K562 (cell line): Measurements from ENCODE around the gene ERICH6. TPM values are rescaled to one million over a fixed set of nuclear protein-coding genes. Genes with fewer than 3 reads are reported as not detected.

Experiments
- ATAC-seq: fragments of 200-7000 bp; cut with Tn5 transposase; 3 replicates; pipeline ENCODE4 v1.9.1; 2020; ENCODE audit warnings: moderate library complexity
- BruUV-seq: library from RNA; stranded (reverse); fragments of 400-500 nt; replicated peaks from 2 replicates; lab custom pipeline; 2021; lab: Mats Ljungman, UMichigan
- CTCF ChIA-PET: fragments of 300-600 bp; formaldehyde crosslinking; extraction: SDS; loops from one replicate; lab custom pipeline; 2021; ENCODE audit warnings: low intra/inter-chr PET ratio; lab: Yijun Ruan, JAX
- POLR2A ChIA-PET: fragments of 300-600, 350-650 bp; sonication (Branson Sonifier 250); formaldehyde crosslinking; extraction: SDS; loops from one replicate; lab custom pipeline; 2021; ENCODE audit warnings: antibody characterized with exemption, inconsistent platforms; lab: Yijun Ruan, JAX
- DNase-seq, 4 experiments: peaks; one replicate each; pipeline versions ENCODE4 v3.0.0 to v3.0.0-alpha.2; 2011 to 2018; ENCODE audit warnings: low spot score in 3 of 4, mixed read lengths in 3 of 4; ENCODE audit errors: extremely low read depth in 1 of 4
- FAIRE-seq: peaks from 2 replicates; lab custom pipeline; 2011; peaks lifted over from hg19 to GRCh38; lab: Jason Lieb, UNC
- H2AFZ ChIP-seq: 2 replicates; pipeline ENCODE4 v1.6.0; 2011; ENCODE audit warnings: low read depth, low read length, control low read depth, inconsistent platforms
- H3K27ac ChIP-seq: fragments of 200-600 bp; 3 replicates; pipeline ENCODE4 v1.8.0; 2011; ENCODE audit warnings: low read depth, mild to moderate bottlenecking, control low read depth, inconsistent platforms, low read length, moderate library complexity, mixed read lengths; ENCODE audit errors: extremely low read depth
- H3K27me3 ChIP-seq, 2 experiments: fragments of 300-600 bp in 1 of 2; 2 replicates in 1 of 2; 3 replicates in 1 of 2; pipeline versions ENCODE4 v1.6.0 to v1.8.0; 2011; ENCODE audit warnings: inconsistent platforms in 2 of 2, low read length in 2 of 2, mild to moderate bottlenecking in 1 of 2, mixed read lengths in 1 of 2, moderate library complexity in 1 of 2; ENCODE audit not compliant: control insufficient read depth in 2 of 2, insufficient read depth in 2 of 2
- H3K36me3 ChIP-seq: fragments of 300-600 bp; 3 replicates; pipeline ENCODE4 v1.8.0; 2011; ENCODE audit warnings: mild to moderate bottlenecking, low read length, inconsistent platforms; ENCODE audit not compliant: control insufficient read depth, insufficient read depth
- H3K4me1 ChIP-seq, 2 experiments: fragments of 200-600 bp in 1 of 2; replicated peaks in 1 of 2; 2 replicates in 1 of 2; 3 replicates in 1 of 2; pipeline versions ENCODE4 v1.5.1 to v1.8.0; 2011; ENCODE audit warnings: inconsistent platforms in 2 of 2, low read length in 2 of 2, mild to moderate bottlenecking in 1 of 2, mixed read lengths in 1 of 2, moderate library complexity in 1 of 2; ENCODE audit not compliant: control insufficient read depth in 2 of 2, insufficient read depth in 2 of 2
- H3K4me2 ChIP-seq: 2 replicates; pipeline ENCODE4 v1.6.1; 2011; ENCODE audit warnings: low read length, control low read depth, inconsistent platforms, mixed read lengths; ENCODE audit not compliant: insufficient read depth
- H3K4me3 ChIP-seq: fragments of 200-600 bp; sonication (generic), shearing (Covaris generic); 2 replicates; pipeline ENCODE4 v1.5.1; 2016; ENCODE audit warnings: control low read depth, inconsistent platforms
- H3K79me2 ChIP-seq: fragments of 200-600 bp; 3 replicates; pipeline ENCODE4 v1.8.0; 2011; ENCODE audit warnings: low read length, inconsistent platforms; ENCODE audit not compliant: control insufficient read depth, insufficient read depth
- H3K9ac ChIP-seq, 2 experiments: 2 replicates each; pipeline versions ENCODE4 v1.6.0 to v1.6.1; 2011; ENCODE audit warnings: low read depth in 2 of 2, low read length in 2 of 2, control low read depth in 1 of 2, inconsistent platforms in 1 of 2, mild to moderate bottlenecking in 1 of 2, mixed read lengths in 1 of 2; ENCODE audit not compliant: insufficient read depth in 1 of 2
- H3K9me1 ChIP-seq: one replicate; pipeline ENCODE4 v1.6.0; 2011; ENCODE audit warnings: inconsistent platforms, mild to moderate bottlenecking, low read length, moderate library complexity; ENCODE audit not compliant: control insufficient read depth, insufficient read depth
- H3K9me3 ChIP-seq: replicated peaks from 2 replicates; pipeline ENCODE4 v1.5.1; 2011; ENCODE audit warnings: low read depth, low read length, inconsistent platforms; ENCODE audit not compliant: control insufficient read depth, insufficient read depth
- H4K20me1 ChIP-seq: replicated peaks from 2 replicates; pipeline ENCODE4 v1.6.1; 2011; ENCODE audit warnings: low read length, inconsistent platforms, mixed read lengths; ENCODE audit not compliant: control insufficient read depth, insufficient read depth
- ARHGAP35 ChIP-seq: fragments of 450-650 bp; IDR thresholded peaks from 2 replicates; pipeline ENCODE4 v1.6.1; 2018; ENCODE audit not compliant: partially characterized antibody
- CEBPB ChIP-seq: fragments of 450-650 bp; IDR thresholded peaks from 2 replicates; pipeline ENCODE4 v1.6.1; 2016; ENCODE audit warnings: missing genetic modification characterization, missing compliant biosample characterization
- GABPA ChIP-seq: fragments of 200-800 bp; sonication (Bioruptor generic); conservative IDR thresholded peaks from 2 replicates; pipeline ENCODE4 v1.6.1; 2016; ENCODE audit warnings: low read depth, missing genetic modification characterization, missing compliant biosample characterization
- HNRNPLL ChIP-seq: fragments of 200-400 bp; formaldehyde crosslinking; IDR thresholded peaks from 2 replicates; pipeline ENCODE4 v1.6.1; 2017; ENCODE audit warnings: low read length, low read depth, mild to moderate bottlenecking; ENCODE audit not compliant: poor library complexity, severe bottlenecking
- KDM1A ChIP-seq, 2 experiments: fragments of 450-650 bp; IDR thresholded peaks; 2 replicates each; pipeline ENCODE4 v1.6.1; 2016; ENCODE audit warnings: mild to moderate bottlenecking in 2 of 2
- KLF16 ChIP-seq: IDR thresholded peaks from 2 replicates; pipeline ENCODE4 v1.6.1; 2016; ENCODE audit warnings: antibody characterized with exemption
- MIER1 ChIP-seq: fragments of 450-650 bp; IDR thresholded peaks from 2 replicates; pipeline ENCODE4 v1.6.1; 2016; ENCODE audit warnings: antibody characterized with exemption, mild to moderate bottlenecking, low read depth
- NEUROD1 ChIP-seq: fragments of 150-350 bp; IDR thresholded peaks from 2 replicates; pipeline ENCODE4 v1.6.1; 2014; ENCODE audit warnings: borderline replicate concordance, low read length, low read depth; ENCODE audit not compliant: partially characterized antibody
- PHF21A ChIP-seq: fragments of 450-650 bp; IDR thresholded peaks from 2 replicates; pipeline ENCODE4 v1.6.1; 2017; ENCODE audit warnings: low read depth, borderline replicate concordance
- POLR2AphosphoS2 ChIP-seq: IDR thresholded peaks from 2 replicates; pipeline ENCODE4 v1.6.1; 2012; ENCODE audit warnings: low read length, improper control_type of control experiment
- POU5F1 ChIP-seq: fragments of 150-350 bp; IDR thresholded peaks from 2 replicates; pipeline ENCODE4 v1.6.1; 2014; ENCODE audit warnings: borderline replicate concordance, low read length, low read depth, mild to moderate bottlenecking; ENCODE audit not compliant: partially characterized antibody
- RB1 ChIP-seq: fragments of 450-650 bp; IDR thresholded peaks from 2 replicates; pipeline ENCODE4 v1.6.1; 2017; ENCODE audit warnings: low read depth, mild to moderate bottlenecking
- RBM25 ChIP-seq: fragments of 200-400 bp; formaldehyde crosslinking; IDR thresholded peaks from 2 replicates; pipeline ENCODE4 v1.6.1; 2018; ENCODE audit warnings: low read length, low read depth, moderate library complexity; ENCODE audit not compliant: severe bottlenecking
- SFPQ ChIP-seq: fragments of 200-400 bp; formaldehyde crosslinking; IDR thresholded peaks from 2 replicates; pipeline ENCODE4 v1.6.1; 2017; ENCODE audit warnings: mild to moderate bottlenecking, low read depth, low read length, moderate library complexity
- SOX6 ChIP-seq: fragments of 450-650 bp; IDR thresholded peaks from 2 replicates; pipeline ENCODE4 v1.6.1; 2014; ENCODE audit warnings: mild to moderate bottlenecking
- TAF7 ChIP-seq: fragments of 450-650 bp; IDR thresholded peaks from 2 replicates; pipeline ENCODE4 v1.6.1; 2016; ENCODE audit warnings: missing genetic modification characterization, missing compliant biosample characterization
- TCFL5 ChIP-seq: fragments of 250-450 bp; sonication (Bioruptor Pico); conservative IDR thresholded peaks from 2 replicates; pipeline ENCODE4 v1.6.1; 2021; ENCODE audit warnings: mild to moderate bottlenecking, moderate library complexity, matching md5 sums
- TEAD2 ChIP-seq: fragments of 450-650 bp; IDR thresholded peaks from 2 replicates; pipeline ENCODE4 v1.6.1; 2016; ENCODE audit warnings: missing genetic modification characterization, control low read depth, missing compliant biosample characterization
- WGBS: fragments of 100-300 bp; shearing (Covaris generic); methylation state at CpG from one replicate; pipeline ENCODE4 v1.1.6; 2016; ENCODE audit warnings: low coverage, mixed read lengths; ENCODE audit not compliant: insufficient coverage; ENCODE audit errors: missing lambda C conversion rate; 5-methylcytosine and 5-hydroxymethylcytosine counted together
- in situ Hi-C: fragments of 300-500 bp; cut with MboI; formaldehyde crosslinking; loops from 4 replicates; pipeline ENCODE4 v1.15.0; 2018; ENCODE audit warnings: inconsistent platforms, mixed read lengths
- intact Hi-C: fragments of 100-400 bp; cut with micrococcal nuclease; formaldehyde crosslinking; loops from 2 replicates; pipeline ENCODE4 v1.14.2; 2022
- polyA plus RNA-seq, 8 experiments: library from polyadenylated mRNA; depleted of rRNA in 4 of 8; stranded (reverse) in 5 of 8; unstranded in 3 of 8; fragments of >200 nt; fragmentation: Nextera tagmentation in 2 of 8; fragmentation: Illumina TruSeq in 1 of 8; extraction: Ambion mirVana in 2 of 8; extraction: Trizol in 1 of 8; gene quantifications; 2 replicates each; pipeline versions ENCODE4 v1.2.1 to v1.2.3, GENCODE V29; 2011 to 2014; ENCODE audit warnings: inconsistent platforms in 1 of 8, missing spikeins in 1 of 8
- total RNA-seq, 7 experiments: library from RNA; depleted of rRNA in 6 of 7; stranded (reverse); fragments of >200 nt in 6 of 7; fragmentation: Illumina TruSeq in 2 of 7; extraction: Trizol in 2 of 7; gene quantifications; 2 replicates each; pipeline versions ENCODE4 v1.2.1 to v1.2.3, GENCODE V29; 2011 to 2021; ENCODE audit warnings: low replicate concordance in 1 of 7

Gene ERICH6
- total and polyA plus RNA-seq, 9 of the 15 experiments (the other 6 are each of a cell fraction or from before 2014, with no cell fraction given) = not detected

GRCh38 chr3:150737874-150738679 is 34.4 kb upstream of the ERICH6 start (continued):
- TF ChIP-seq POU5F1 (no peak), TAF7 (tag) (no peak), RB1 (no peak), POLR2AphosphoS2 (no peak), PHF21A (no peak), TCFL5 (CRISPR knock-in tag) (no peak)

- H3K27ac ChIP-seq = peak overlapping the region; percentile 43; the same call in 1 of the 3 replicates
- no peaks in the 10 kb centered on the region for H3K27me3 ChIP-seq
- 47% methylated on average over 8 of the region's 8 CpGs for WGBS
- in situ Hi-C loops (no loop called here), intact Hi-C loops (no loop called here)
- H3K4me2 ChIP-seq = peak overlapping the region; percentile 33; the same call in 1 of the 2 replicates
- peaks cover 14% of the 10 kb centered on the region for H3K79me2 ChIP-seq
- no peaks in the 10 kb centered on the region for H3K9me3 ChIP-seq
- H3K4me3 ChIP-seq = no peak overlapping the region
- no peak overlapping the region for H2AFZ ChIP-seq
- peak overlapping the region; percentile 6 to 17; a peak in 1 of 4 replicates for H3K9ac ChIP-seq
- peaks cover 28 to 75% of the 10 kb centered on the region in 2 experiments for H3K4me1 ChIP-seq
- DNase-seq (no peak), FAIRE-seq (no peak), ATAC-seq (no peak)
- H4K20me1 ChIP-seq = no peaks in the 10 kb centered on the region; the same call in 1 of the 2 replicates
- H3K9me1 ChIP-seq = no peaks in the 10 kb centered on the region
- no TSS peak for BruUV-seq
- ChIA-PET CTCF (no interaction called here), POLR2A (interaction anchor here (0.6 to 1.4 kb wide), 4 partner anchors 9 to 191 kb away, joined by 3 to 9 read pairs (median 4); partner anchors contain the start of gene SERP1)
- peaks cover 16% of the 10 kb centered on the region for H3K36me3 ChIP-seq
- TF ChIP-seq ARHGAP35 (no peak), MIER1 (no peak), NEUROD1 (no peak), SOX6 (peak; percentile 65), KDM1A (IDR thresholded peaks at IDR 0.05) (peak; percentile 12 to 24; a peak in 1 of 4 replicates), CEBPB (tag) (peak; percentile 87), HNRNPLL (peak; percentile 26), RBM25 (peak; percentile 22), SFPQ (no peak), GABPA (tag) (no peak), KLF16 (no peak), TEAD2 (tag) (no peak)
These were observed 33.4 kb upstream of the ERICH6 start for GRCh38 chr3:150736903-150737832.
